Measurements from ENCODE around the gene DCLK1. TPM values are rescaled to one million over a fixed set of nuclear protein-coding genes. Genes with fewer than 3 reads are reported as not detected.

The DCLK1 gene
- total and polyA plus RNA-seq, 10 of the 15 experiments (the other 5 are each of a cell fraction or from before 2014, with no cell fraction given) = not detected

DNA sequence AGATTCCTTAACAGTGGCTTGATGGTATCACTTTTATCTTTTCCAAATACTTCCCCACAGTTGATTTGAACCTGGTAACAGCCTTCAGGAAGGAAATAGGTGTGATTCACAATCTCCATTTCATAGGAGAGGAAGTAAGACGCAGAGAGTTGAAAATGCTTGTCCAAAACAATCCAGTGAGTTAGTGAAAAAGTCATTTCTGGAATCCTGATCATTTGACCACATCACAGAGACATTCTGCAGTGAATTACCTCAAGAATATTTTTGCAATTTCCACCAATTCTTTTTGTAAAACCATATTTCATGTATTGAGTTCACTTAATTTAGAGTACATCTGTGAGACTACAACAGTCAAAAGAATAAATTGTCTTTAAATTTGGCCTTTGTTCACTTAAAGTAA, 292.8 kb downstream of the DCLK1 start:
- in situ Hi-C loops (cut with MboI) (no loop called here), intact Hi-C loops (cut with micrococcal nuclease; ENCODE audit: unreplicated experiment) (no loop called here)
- Histone ChIP-seq H3K9ac (ENCODE audit: control insufficient read depth, insufficient read depth, low read length) (no peak overlapping the region), H3K4me1 (ENCODE audit: control insufficient read depth, insufficient read depth, low read length) (no peaks in the 10 kb centered on the region), H4K20me1 (ENCODE audit: control insufficient read depth, insufficient read depth) (no peaks in the 10 kb centered on the region), H3K4me2 (ENCODE audit: control insufficient read depth, insufficient read depth) (no peak overlapping the region), H3K27ac (ENCODE audit: control insufficient read depth, insufficient read depth) (no peak overlapping the region), H3K4me3 (no peak overlapping the region), H3K9me3 (replicated peaks; ENCODE audit: control insufficient read depth, insufficient read depth, low read length) (no peaks in the 10 kb centered on the region), H3K36me3 (ENCODE audit: control insufficient read depth in 2 of 2, insufficient read depth in 2 of 2, low read length in 1 of 2) (no peaks in the 10 kb centered on the region), H3K27me3 (replicated peaks in 1 of 2; ENCODE audit: control insufficient read depth in 2 of 2, insufficient read depth in 2 of 2, low read length in 1 of 2) (no peaks in the 10 kb centered on the region), H3K79me2 (ENCODE audit: control insufficient read depth, insufficient read depth, low read length) (no peaks in the 10 kb centered on the region), H2AFZ (ENCODE audit: control insufficient read depth, low read depth, low read length) (no peak overlapping the region)
- RAD21 ChIA-PET (ENCODE audit: unreplicated experiment) = no interaction called here
- CTCF ChIA-PET = no interaction called here
- DNase-seq (ENCODE audit: low read depth, low spot score) = no peak
- no peak for FAIRE-seq
- BruUV-seq (replicated peaks) = no TSS peak
- ATAC-seq = no peak
- POLR2A ChIA-PET = no interaction called here
- SMC1A ChIA-PET (ENCODE audit: uncharacterized antibody, unreplicated experiment) = no interaction called here
- 0% methylated on average over 1 of the region's 1 CpG for WGBS (ENCODE audit: insufficient coverage, insufficient replicate concordance, low lambda C conversion rate, missing lambda C conversion rate)
- TF ChIP-seq GABPA (IDR thresholded peaks at IDR 0.05; ENCODE audit: low read depth) (no peak), ETV6 (conservative IDR thresholded peaks at IDR 0.05 in 1 of 2, IDR thresholded peaks at IDR 0.05 in 1 of 2; ENCODE audit: borderline replicate concordance in 1 of 2, low read depth in 1 of 2) (no peak), CEBPB (IDR thresholded peaks at IDR 0.05; ENCODE audit: borderline replicate concordance in 1 of 2, low read depth in 2 of 2, low read length in 2 of 2) (no peak), USF1 (IDR thresholded peaks at IDR 0.05; ENCODE audit: borderline replicate concordance, extremely low read length, insufficient read depth, low read depth, low read length) (no peak), HDAC2 (IDR thresholded peaks at IDR 0.05) (no peak), ATF2 (IDR thresholded peaks at IDR 0.05; ENCODE audit: low read length) (no peak), BCLAF1 (IDR thresholded peaks at IDR 0.05) (no peak), BACH1 (IDR thresholded peaks at IDR 0.05; ENCODE audit: borderline replicate concordance) (no peak), ATF3 (IDR thresholded peaks at IDR 0.05; ENCODE audit: borderline replicate concordance, extremely low read depth, low read depth, low read length) (no peak), POLR2AphosphoS2 (IDR thresholded peaks at IDR 0.05; ENCODE audit: low read depth, low read length) (no peak)
- TF ChIP-seq, protein P1, sequence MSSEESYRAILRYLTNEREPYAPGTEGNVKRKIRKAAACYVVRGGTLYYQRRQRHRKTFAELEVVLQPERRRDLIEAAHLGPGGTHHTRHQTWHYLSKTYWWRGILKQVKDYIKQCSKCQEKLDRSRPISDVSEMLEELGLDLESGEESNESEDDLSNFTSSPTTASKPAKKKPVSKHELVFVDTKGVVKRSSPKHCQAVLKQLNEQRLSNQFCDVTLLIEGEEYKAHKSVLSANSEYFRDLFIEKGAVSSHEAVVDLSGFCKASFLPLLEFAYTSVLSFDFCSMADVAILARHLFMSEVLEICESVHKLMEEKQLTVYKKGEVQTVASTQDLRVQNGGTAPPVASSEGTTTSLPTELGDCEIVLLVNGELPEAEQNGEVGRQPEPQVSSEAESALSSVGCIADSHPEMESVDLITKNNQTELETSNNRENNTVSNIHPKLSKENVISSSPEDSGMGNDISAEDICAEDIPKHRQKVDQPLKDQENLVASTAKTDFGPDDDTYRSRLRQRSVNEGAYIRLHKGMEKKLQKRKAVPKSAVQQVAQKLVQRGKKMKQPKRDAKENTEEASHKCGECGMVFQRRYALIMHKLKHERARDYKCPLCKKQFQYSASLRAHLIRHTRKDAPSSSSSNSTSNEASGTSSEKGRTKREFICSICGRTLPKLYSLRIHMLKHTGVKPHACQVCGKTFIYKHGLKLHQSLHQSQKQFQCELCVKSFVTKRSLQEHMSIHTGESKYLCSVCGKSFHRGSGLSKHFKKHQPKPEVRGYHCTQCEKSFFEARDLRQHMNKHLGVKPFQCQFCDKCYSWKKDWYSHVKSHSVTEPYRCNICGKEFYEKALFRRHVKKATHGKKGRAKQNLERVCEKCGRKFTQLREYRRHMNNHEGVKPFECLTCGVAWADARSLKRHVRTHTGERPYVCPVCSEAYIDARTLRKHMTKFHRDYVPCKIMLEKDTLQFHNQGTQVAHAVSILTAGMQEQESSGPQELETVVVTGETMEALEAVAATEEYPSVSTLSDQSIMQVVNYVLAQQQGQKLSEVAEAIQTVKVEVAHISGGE (CRISPR knock-in tag; IDR thresholded peaks at IDR 0.05) = no peak
- TF ChIP-seq, protein P2, sequence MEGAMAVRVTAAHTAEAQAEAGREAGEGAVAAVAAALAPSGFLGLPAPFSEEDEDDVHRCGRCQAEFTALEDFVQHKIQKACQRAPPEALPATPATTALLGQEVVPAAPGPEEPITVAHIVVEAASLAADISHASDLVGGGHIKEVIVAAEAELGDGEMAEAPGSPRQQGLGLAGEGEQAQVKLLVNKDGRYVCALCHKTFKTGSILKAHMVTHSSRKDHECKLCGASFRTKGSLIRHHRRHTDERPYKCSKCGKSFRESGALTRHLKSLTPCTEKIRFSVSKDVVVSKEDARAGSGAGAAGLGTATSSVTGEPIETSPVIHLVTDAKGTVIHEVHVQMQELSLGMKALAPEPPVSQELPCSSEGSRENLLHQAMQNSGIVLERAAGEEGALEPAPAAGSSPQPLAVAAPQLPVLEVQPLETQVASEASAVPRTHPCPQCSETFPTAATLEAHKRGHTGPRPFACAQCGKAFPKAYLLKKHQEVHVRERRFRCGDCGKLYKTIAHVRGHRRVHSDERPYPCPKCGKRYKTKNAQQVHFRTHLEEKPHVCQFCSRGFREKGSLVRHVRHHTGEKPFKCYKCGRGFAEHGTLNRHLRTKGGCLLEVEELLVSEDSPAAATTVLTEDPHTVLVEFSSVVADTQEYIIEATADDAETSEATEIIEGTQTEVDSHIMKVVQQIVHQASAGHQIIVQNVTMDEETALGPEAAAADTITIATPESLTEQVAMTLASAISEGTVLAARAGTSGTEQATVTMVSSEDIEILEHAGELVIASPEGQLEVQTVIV (IDR thresholded peaks at IDR 0.05; ENCODE audit: borderline replicate concordance, partially characterized antibody) = no peak
